ENCODE measurements around the gene ASCL3. TPM values are rescaled to one million over a fixed set of nuclear protein-coding genes. Genes with fewer than 3 reads are reported as not detected.
A peak's percentile ranks its signal among the peaks of the same experiment; 100 is the strongest.
"Not testable (repeated sequence)": the region's sequence is repeated elsewhere in the genome, so short reads cannot be mapped to it uniquely, and the experiment has no call there.

ASCL3 gene
- total RNA-seq, 1 donor = not detected

DNA sequence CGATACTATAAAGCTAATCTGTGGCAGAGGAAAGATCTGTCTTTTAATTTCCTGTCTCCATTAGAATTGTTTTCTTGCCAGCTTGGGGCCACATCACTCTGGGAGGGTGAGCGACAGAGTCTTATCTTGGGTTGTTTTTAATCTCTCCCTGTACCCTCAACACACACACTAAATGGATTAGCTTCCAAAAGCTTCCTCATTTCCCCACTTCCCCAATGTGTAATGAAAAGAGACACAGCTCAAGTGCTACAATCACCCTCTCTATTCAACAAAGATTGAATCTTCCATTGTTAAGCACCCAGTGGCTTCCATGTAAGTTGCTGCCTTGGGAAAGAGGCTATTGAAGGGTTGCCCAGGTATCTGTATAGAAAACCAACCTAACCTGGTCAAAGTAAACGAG, 6.1 kb upstream of the ASCL3 start:
- peak in 2 of 3 donors; percentile 18 to 41 for DNase-seq (ENCODE audit: low read depth in 2 of 3, low spot score in 2 of 3)

- no peak for DNase-seq (ENCODE audit: low read depth in 2 of 3, low spot score in 2 of 3)
Observed at GRCh38 chr11:8947230-8947943, 4.6 kb upstream of the ASCL3 start.

GRCh38 chr11:8941341-8942103, 1.3 kb downstream of the ASCL3 start:
- DNase-seq (ENCODE audit: low read depth in 2 of 3, low spot score in 2 of 3) = no peak

DNA sequence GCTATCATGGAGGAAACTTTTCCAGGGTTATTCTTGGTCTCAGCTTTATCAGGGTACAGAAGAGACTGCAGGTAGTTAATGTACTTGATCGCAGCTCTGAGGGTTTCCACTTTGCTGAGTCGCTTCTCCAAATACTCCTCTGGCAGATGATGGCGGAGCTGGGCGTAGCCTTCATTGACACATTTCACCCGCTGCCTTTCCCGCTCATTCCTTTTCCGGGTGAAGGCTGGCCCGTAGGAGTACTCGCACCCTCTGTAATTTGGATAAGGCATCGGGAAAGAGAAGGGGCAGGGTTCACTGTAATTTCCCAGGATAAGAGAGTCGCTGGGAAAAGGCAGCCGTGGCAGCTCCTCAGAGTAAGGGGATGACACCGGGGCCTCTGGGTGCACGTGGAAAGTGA, 5.2 kb downstream of the ASCL3 start:
- no peak for DNase-seq (ENCODE audit: low read depth in 2 of 3, low spot score in 2 of 3)

DNA sequence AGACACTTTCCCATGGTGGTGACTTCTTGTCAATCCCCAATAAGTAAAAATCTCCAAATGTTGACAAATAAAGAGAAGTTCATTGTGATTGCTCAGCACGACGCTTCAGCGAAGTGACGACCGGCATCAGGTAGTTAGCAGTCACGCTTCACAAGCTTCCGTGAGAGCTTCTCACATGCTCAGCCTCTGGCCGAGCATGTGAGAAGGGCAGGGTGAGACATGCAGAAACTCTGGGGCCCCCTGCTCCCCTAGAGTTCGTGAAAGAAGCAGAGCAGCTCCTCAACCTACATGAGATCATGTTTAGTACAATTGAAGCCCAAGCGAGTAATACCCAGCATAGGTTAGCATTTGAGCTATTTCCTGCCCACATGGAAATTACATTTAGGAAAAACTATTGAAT, 5.7 kb downstream of the ASCL3 start:
- DNase-seq (ENCODE audit: low read depth in 2 of 3, low spot score in 2 of 3) = no peak

- DNase-seq (ENCODE audit: low read depth in 2 of 3, low spot score in 2 of 3) = not testable (repeated sequence)
Observed at GRCh38 chr11:8935789-8936188, 7.0 kb downstream of the ASCL3 start.

GRCh38 chr11:8934742-8935488, 7.9 kb downstream of the ASCL3 start:
- DNase-seq (ENCODE audit: low read depth in 2 of 3, low spot score in 2 of 3) = no peak

GRCh38 chr11:8933931-8934330, 8.9 kb downstream of the ASCL3 start:
- DNase-seq (ENCODE audit: low read depth in 2 of 3, low spot score in 2 of 3) = no peak

DNA sequence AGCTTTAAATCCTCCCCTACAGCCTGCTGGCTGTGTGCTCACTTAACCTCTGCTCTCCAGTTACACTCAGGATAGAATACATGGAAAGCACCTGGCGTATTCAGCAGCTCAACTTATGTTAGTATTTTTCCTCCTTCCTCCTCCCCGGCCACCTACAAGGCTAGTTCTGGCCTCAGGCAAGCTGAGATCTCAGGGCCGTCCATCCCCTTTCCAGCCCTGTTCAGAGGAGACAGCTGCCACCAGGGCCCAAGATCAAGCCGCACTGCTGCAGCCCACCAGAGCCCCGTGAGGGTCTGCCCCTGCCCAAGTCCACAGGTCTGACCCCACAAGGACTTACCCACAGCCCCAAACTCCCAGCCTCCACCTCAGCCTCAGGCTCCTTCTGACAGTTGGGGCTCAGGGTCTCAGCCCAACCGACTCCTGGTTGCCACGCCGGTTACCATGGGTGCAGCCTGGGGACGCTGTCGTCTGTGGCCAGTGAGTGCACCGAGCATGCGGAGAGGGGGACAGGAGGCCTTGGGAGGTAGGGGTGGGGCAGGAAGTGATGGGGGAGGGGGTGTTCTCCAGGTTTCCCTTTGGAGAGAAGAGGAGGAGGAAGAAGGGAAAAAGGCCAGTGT, 10.1 kb downstream of the ASCL3 start, which contains the start of gene C11orf16:
C11orf16 (minus strand) TSS at position 384 of the 617 bp plus-strand sequence. CDS start 639 bp downstream, outside the sequence.
- no peak for DNase-seq (ENCODE audit: low read depth in 2 of 3, low spot score in 2 of 3)

DNA sequence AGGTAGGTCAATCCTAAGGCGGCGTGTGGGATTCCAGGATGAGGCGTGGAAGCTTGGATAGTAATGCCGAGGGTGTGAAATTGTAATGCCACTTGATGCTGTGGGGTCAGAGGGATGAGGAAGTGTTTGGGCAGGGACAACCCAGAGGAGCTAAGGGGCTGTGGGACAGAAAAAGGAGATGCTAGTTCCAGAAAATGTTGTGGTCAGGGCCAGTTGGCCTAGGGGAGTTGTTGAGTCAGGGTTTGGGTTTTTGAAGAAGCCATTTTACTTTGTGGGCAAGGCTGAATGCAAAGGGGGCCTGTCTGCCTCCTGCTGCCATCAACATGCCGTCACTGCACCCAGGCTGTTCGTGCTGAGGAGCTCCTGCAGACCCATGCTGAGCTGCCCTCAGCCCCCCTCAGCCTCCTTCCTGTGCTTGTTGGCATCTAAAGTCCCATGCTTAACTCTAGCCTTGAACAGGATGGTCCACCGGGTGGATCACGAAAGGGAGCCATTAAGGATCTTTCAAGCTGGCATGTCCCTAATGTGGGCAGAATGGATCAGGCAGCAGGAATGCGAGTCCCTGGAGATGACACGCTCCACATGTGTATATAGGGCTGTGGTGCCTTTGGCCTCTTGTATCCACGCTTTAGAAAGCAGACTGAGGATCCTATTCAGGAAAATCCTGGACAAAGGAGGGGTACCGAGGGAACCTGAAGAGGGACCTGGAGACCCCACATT, 12.2 kb downstream of the ASCL3 start:
- no peak for DNase-seq (ENCODE audit: low read depth in 2 of 3, low spot score in 2 of 3)

- no peak for DNase-seq (ENCODE audit: low read depth in 2 of 3, low spot score in 2 of 3)
Observed at GRCh38 chr11:8928981-8929615, 13.7 kb downstream of the ASCL3 start.

DNA sequence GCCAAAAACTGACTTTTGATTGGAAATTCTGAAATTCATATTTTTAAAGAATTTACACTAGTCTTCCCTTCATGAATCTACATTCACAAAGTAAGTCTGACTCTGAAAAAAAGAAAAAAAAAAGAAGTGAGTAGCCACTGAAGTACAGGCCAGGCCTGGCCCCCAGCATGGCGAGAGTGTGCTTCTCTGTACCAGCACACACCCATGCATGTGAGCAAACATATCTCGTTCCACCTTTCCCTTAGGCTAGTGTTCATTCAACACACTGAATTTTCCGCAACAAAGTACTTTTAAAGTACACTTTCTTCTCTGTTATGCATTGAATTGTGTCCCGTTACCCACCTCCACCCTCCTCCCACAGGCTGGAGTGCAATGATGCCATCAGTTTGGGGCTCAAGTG, 14.6 kb downstream of the ASCL3 start:
- no peak for DNase-seq (ENCODE audit: low read depth in 2 of 3, low spot score in 2 of 3)

DNA sequence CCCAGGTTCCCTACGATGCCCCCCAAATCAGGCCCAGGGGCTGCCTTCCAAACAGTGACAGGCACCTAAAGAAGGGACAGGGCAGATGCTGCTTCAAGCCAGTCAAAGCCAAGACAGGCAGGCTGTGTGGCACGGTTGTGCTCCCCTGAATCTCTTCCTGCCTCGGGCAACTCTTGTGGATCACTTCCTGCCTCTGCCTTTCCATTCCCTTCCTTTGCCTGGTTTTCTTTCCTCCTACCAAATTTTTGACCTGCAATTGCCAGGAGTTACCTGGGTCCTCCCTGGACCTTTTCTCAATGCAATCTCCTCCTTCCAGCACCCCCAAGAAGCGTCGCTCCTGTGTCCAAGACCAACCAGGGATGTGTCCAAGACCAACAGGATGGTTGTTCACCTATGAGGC, 15.6 kb downstream of the ASCL3 start:
- no peak for DNase-seq (ENCODE audit: low read depth in 2 of 3, low spot score in 2 of 3)

GRCh38 chr11:8926236-8926635, 16.6 kb downstream of the ASCL3 start:
- DNase-seq (ENCODE audit: low read depth in 2 of 3, low spot score in 2 of 3) = no peak

DNA sequence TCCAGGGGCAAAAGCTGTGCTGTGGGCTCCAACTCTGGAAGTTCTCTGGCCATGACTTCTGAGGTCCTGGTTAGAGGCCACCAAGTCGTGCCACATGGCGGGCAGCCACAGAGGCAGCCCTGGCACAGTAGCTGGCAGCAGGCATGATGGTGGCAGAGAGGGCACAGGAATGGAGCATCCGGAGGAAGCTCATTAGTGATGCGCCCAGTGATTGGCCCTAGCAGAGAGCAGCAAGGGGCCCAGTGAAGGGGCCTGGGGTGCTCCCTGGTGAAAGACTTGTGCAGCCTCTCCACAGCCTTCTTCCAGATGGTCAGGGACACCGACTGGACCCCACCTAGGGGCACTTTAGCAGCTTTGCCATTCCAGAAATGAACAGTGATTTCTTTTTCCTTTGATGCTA, 17.1 kb downstream of the ASCL3 start:
- DNase-seq (ENCODE audit: low read depth in 2 of 3, low spot score in 2 of 3) = no peak

- no peak for DNase-seq (ENCODE audit: low read depth in 2 of 3, low spot score in 2 of 3)
Observed at GRCh38 chr11:8922691-8923090, 20.1 kb downstream of the ASCL3 start.

GRCh38 chr11:8917157-8917825, 25.5 kb downstream of the ASCL3 start:
- no peak for DNase-seq (ENCODE audit: low read depth in 2 of 3, low spot score in 2 of 3)

- no peak for DNase-seq (ENCODE audit: low read depth in 2 of 3, low spot score in 2 of 3)
Observed at GRCh38 chr11:8914661-8915018, 28.2 kb downstream of the ASCL3 start.

GRCh38 chr11:8913961-8914660, 28.7 kb downstream of the ASCL3 start:
- DNase-seq (ENCODE audit: low read depth in 2 of 3, low spot score in 2 of 3) = peak in 2 of 3 donors; percentile 57 to 74

Data from hematopoietic multipotent progenitor cell (in vitro differentiated cells).